K562 (cell line): ENCODE results near the gene SLC4A5. TPM values are rescaled to one million over a fixed set of nuclear protein-coding genes. Genes with fewer than 3 reads are reported as not detected.
A peak's percentile ranks its signal among the peaks of the same experiment; 100 is the strongest.

Source experiments
- ARID1B ChIP-seq: fragments of 450-650 bp; IDR thresholded peaks from 2 replicates; pipeline ENCODE4 v1.6.1; 2016; ENCODE audit warnings: antibody characterized with exemption, mild to moderate bottlenecking, inconsistent platforms
- BHLHE40 ChIP-seq: IDR thresholded peaks from 2 replicates; pipeline ENCODE4 v1.6.1; 2011; ENCODE audit warnings: low read length, improper control_type of control experiment
- CREM ChIP-seq: IDR thresholded peaks from 2 replicates; pipeline ENCODE4 v1.6.1; 2014; ENCODE audit warnings: antibody characterized with exemption, low read depth
- E2F8 ChIP-seq: fragments of 450-650 bp; IDR thresholded peaks from 2 replicates; pipeline ENCODE4 v1.7.1; 2018; ENCODE audit warnings: mild to moderate bottlenecking, low read depth; ENCODE audit not compliant: partially characterized antibody
- EP300 ChIP-seq: IDR thresholded peaks from 2 replicates; pipeline ENCODE4 v1.6.1; 2012; ENCODE audit warnings: low read length, improper control_type of control experiment
- IRF9 ChIP-seq: fragments of 450-650 bp; IDR thresholded peaks from 2 replicates; pipeline ENCODE4 v1.6.1; 2016; ENCODE audit warnings: missing biosample characterization, missing genetic modification characterization
- KDM1A ChIP-seq, 2 experiments: fragments of 450-650 bp; IDR thresholded peaks; 2 replicates each; pipeline ENCODE4 v1.6.1; 2016; ENCODE audit warnings: mild to moderate bottlenecking in 2 of 2
- MEF2D ChIP-seq: conservative IDR thresholded peaks from 2 replicates; pipeline ENCODE4 v1.6.1; 2016; ENCODE audit warnings: low read depth, missing genetic modification characterization, missing compliant biosample characterization
- MTA3 ChIP-seq: fragments of 450-650 bp; formaldehyde crosslinking; IDR thresholded peaks from 2 replicates; pipeline ENCODE4 v1.6.1; 2017; ENCODE audit warnings: mild to moderate bottlenecking, borderline replicate concordance
- OTX1 ChIP-seq: fragments of 450-650 bp; formaldehyde crosslinking; IDR thresholded peaks from 2 replicates; pipeline ENCODE4 v1.4.0; 2022; ENCODE audit warnings: mild to moderate bottlenecking
- PHB2 ChIP-seq: fragments of 450-650 bp; IDR thresholded peaks from 2 replicates; pipeline ENCODE4 v1.6.1; 2017; ENCODE audit warnings: low read depth
- PHTF2 ChIP-seq: fragments of 250-450 bp; sonication (Bioruptor Pico); IDR thresholded peaks from 2 replicates; pipeline ENCODE4 v1.5.0; 2021; ENCODE audit warnings: mild to moderate bottlenecking
- RBM15 ChIP-seq: fragments of 200-400 bp; formaldehyde crosslinking; IDR thresholded peaks from 2 replicates; pipeline ENCODE4 v1.6.1; 2018; ENCODE audit warnings: mild to moderate bottlenecking, low read length, moderate library complexity; ENCODE audit not compliant: insufficient read depth
- SMARCA4 ChIP-seq: fragments of 450-650 bp; IDR thresholded peaks from 2 replicates; pipeline ENCODE4 v1.6.1; 2016
- TAL1 ChIP-seq: fragments of 450-650 bp; IDR thresholded peaks from 2 replicates; pipeline ENCODE4 v1.6.1; 2016; ENCODE audit warnings: mild to moderate bottlenecking
- ZBTB40 ChIP-seq, 2 experiments: fragments of 450-650 bp in 1 of 2; sonication (generic) in 1 of 2; formaldehyde crosslinking in 1 of 2; IDR thresholded peaks; 2 replicates each; pipeline versions ENCODE4 v1.7.1 to v1.9.0; 2016 to 2022; ENCODE audit warnings: inconsistent platforms in 1 of 2, mild to moderate bottlenecking in 1 of 2, missing genetic modification reagents in 1 of 2
- ZNF232 ChIP-seq: sonication (generic); formaldehyde crosslinking; IDR thresholded peaks from 2 replicates; pipeline ENCODE4 v1.8.0; 2022; ENCODE audit warnings: mild to moderate bottlenecking, missing genetic modification reagents
- ZNF311 ChIP-seq: fragments of 250-450 bp; sonication (Bioruptor Pico); IDR thresholded peaks from 2 replicates; pipeline ENCODE4 v1.4.0; 2020; ENCODE audit warnings: mild to moderate bottlenecking, moderate library complexity
- polyA plus RNA-seq, 8 experiments: library from polyadenylated mRNA; depleted of rRNA in 4 of 8; stranded (reverse) in 5 of 8; unstranded in 3 of 8; fragments of >200 nt; fragmentation: Nextera tagmentation in 2 of 8; fragmentation: Illumina TruSeq in 1 of 8; extraction: Ambion mirVana in 2 of 8; extraction: Trizol in 1 of 8; gene quantifications; 2 replicates each; pipeline versions ENCODE4 v1.2.1 to v1.2.3, GENCODE V29; 2011 to 2014; ENCODE audit warnings: inconsistent platforms in 1 of 8, missing spikeins in 1 of 8
- total RNA-seq, 7 experiments: library from RNA; depleted of rRNA in 6 of 7; stranded (reverse); fragments of >200 nt in 6 of 7; fragmentation: Illumina TruSeq in 2 of 7; extraction: Trizol in 2 of 7; gene quantifications; 2 replicates each; pipeline versions ENCODE4 v1.2.1 to v1.2.3, GENCODE V29; 2011 to 2021; ENCODE audit warnings: low replicate concordance in 1 of 7

The SLC4A5 gene
- total and polyA plus RNA-seq, 9 of the 15 experiments (the other 6 are each of a cell fraction or from before 2014, with no cell fraction given), result 0.03 to 0.77 (median 0.14) TPM; not detected in 1

- TF ChIP-seq ZBTB40 (IDR thresholded peaks at IDR 0.05), result no peak
- TF ChIP-seq ZBTB40 (CRISPR knock-in tag; IDR thresholded peaks at IDR 0.05), result no peak
- no peak for TF ChIP-seq MEF2D (tag)
- TF ChIP-seq IRF9 (tag), result peak; percentile 53; the same call in 1 of the 2 replicates
- 0 out of 2 replicates have a peak, but pooled peaks have one; percentile 9 for TF ChIP-seq TAL1
- no peak for TF ChIP-seq EP300
- TF ChIP-seq ZNF311 (CRISPR knock-in tag), result no peak
- TF ChIP-seq CREM, result peak; percentile 56; the same call in 1 of the 2 replicates
- no peak for TF ChIP-seq ZNF232 (CRISPR knock-in tag)
- TF ChIP-seq E2F8, result no peak
- TF ChIP-seq OTX1 (CRISPR knock-in tag), result no peak
- TF ChIP-seq KDM1A (IDR thresholded peaks at IDR 0.05), result peak; percentile 85 to 86
- TF ChIP-seq PHTF2 (CRISPR knock-in tag), result no peak
- peak; percentile 64 for TF ChIP-seq SMARCA4
- TF ChIP-seq MTA3, result peak; percentile 43; the same call in 1 of the 2 replicates
- no peak for TF ChIP-seq RBM15
- TF ChIP-seq BHLHE40, result no peak
- peak; percentile 70 for TF ChIP-seq ARID1B
- TF ChIP-seq PHB2, result no peak
Observed at GRCh38 chr2:74206180-74206688, 137.0 kb downstream of the SLC4A5 start (continued).
